Stimulated activated CD8-positive, alpha-beta memory T cell treated with anti-CD3 and anti-CD28 coated beads, Interleukin-4, amount 100 ng/mL, for 48 hours (primary cell): Measurements from ENCODE around the gene OXLD1.
A peak's percentile ranks its signal among the peaks of the same experiment; 100 is the strongest.

ENCODE experiments used
- DNase-seq: peaks from one replicate; pipeline ENCODE4 v3.0.0-alpha.2; 2020

The OXLD1 gene

GRCh38 chr17:81701288-81702071, 35.1 kb upstream of the OXLD1 start:
- peak; percentile 47 for DNase-seq

GRCh38 chr17:81700353-81701287, 34.2 kb upstream of the OXLD1 start:
- DNase-seq, result no peak

GRCh38 chr17:81697261-81698044, 31.0 kb upstream of the OXLD1 start:
- DNase-seq, result no peak

GRCh38 chr17:81696218-81696941, 30.0 kb upstream of the OXLD1 start:
- DNase-seq, result no peak

- no peak for DNase-seq
Observed at GRCh38 chr17:81695801-81696200, 29.4 kb upstream of the OXLD1 start.

- DNase-seq, result no peak
Observed at GRCh38 chr17:81695211-81695610, 28.8 kb upstream of the OXLD1 start.

- DNase-seq, result no peak
Observed at GRCh38 chr17:81694810-81695209, 28.4 kb upstream of the OXLD1 start.

GRCh38 chr17:81693509-81694210, 27.3 kb upstream of the OXLD1 start:
- DNase-seq, result no peak

- DNase-seq, result no peak
Observed at GRCh38 chr17:81691608-81692007, 25.2 kb upstream of the OXLD1 start.

GRCh38 chr17:81691196-81691595, 24.8 kb upstream of the OXLD1 start:
- no peak for DNase-seq

- no peak for DNase-seq
Observed at GRCh38 chr17:81690549-81690948, 24.1 kb upstream of the OXLD1 start.

GRCh38 chr17:81690066-81690465, 23.7 kb upstream of the OXLD1 start:
- DNase-seq, result no peak

- no peak for DNase-seq
Observed at GRCh38 chr17:81688616-81689015, 22.2 kb upstream of the OXLD1 start.

GRCh38 chr17:81687770-81688541, 21.6 kb upstream of the OXLD1 start:
- DNase-seq, result no peak

- DNase-seq, result no peak
Observed at GRCh38 chr17:81686614-81687013, 20.2 kb upstream of the OXLD1 start.

GRCh38 chr17:81685108-81685507, 18.7 kb upstream of the OXLD1 start:
- DNase-seq, result peak; percentile 76

- no peak for DNase-seq
Observed at GRCh38 chr17:81684442-81684911, 18.1 kb upstream of the OXLD1 start.

GRCh38 chr17:81683584-81684441, 17.4 kb upstream of the OXLD1 start, which contains the start of the genes ARL16 and HGS:
ARL16 (minus strand) TSS chr17:81683797; CDS start chr17:81683753, 44 bp downstream.
HGS (plus strand) TSS chr17:81684011; CDS start chr17:81684067, 56 bp downstream.
- DNase-seq, result peak; percentile 98

- DNase-seq, result no peak
Observed at GRCh38 chr17:81683208-81683583, 16.8 kb upstream of the OXLD1 start.
